WTC11 (cell line): ENCODE measurements around the gene PTPRU.

Source experiments
- CREB1 ChIP-seq: sonication (generic); formaldehyde crosslinking; IDR thresholded peaks from 2 replicates; pipeline ENCODE4 v1.8.0; 2023; ENCODE audit warnings: mild to moderate bottlenecking, missing genetic modification reagents
- ESRRA ChIP-seq: sonication (generic); formaldehyde crosslinking; IDR thresholded peaks from 2 replicates; pipeline ENCODE4 v1.8.1; 2022; ENCODE audit warnings: mild to moderate bottlenecking, missing genetic modification reagents, borderline replicate concordance
- ETV6 ChIP-seq: sonication (generic); formaldehyde crosslinking; IDR thresholded peaks from 2 replicates; pipeline ENCODE4 v1.8.1; 2022; ENCODE audit warnings: mild to moderate bottlenecking, missing genetic modification reagents
- FOXJ3 ChIP-seq: sonication (generic); formaldehyde crosslinking; IDR thresholded peaks from 2 replicates; pipeline ENCODE4 v1.9.0; 2021; ENCODE audit warnings: missing genetic modification reagents, mild to moderate bottlenecking, borderline replicate concordance
- GRHL2 ChIP-seq: fragments of 250-450 bp; sonication (Bioruptor Pico); IDR thresholded peaks from 2 replicates; pipeline ENCODE4 v1.8.0; 2022; ENCODE audit warnings: mild to moderate bottlenecking, moderate library complexity; ENCODE audit not compliant: insufficient replicate concordance, severe bottlenecking
- TP53 ChIP-seq: sonication (generic); formaldehyde crosslinking; IDR thresholded peaks from 2 replicates; pipeline ENCODE4 v1.8.1; 2023; ENCODE audit warnings: mild to moderate bottlenecking, missing genetic modification reagents
- ZNF138 ChIP-seq: sonication (generic); formaldehyde crosslinking; conservative IDR thresholded peaks from 2 replicates; pipeline ENCODE4 v1.8.1; 2022; ENCODE audit warnings: mild to moderate bottlenecking, moderate library complexity, missing genetic modification reagents
- TF ChIP-seq, protein P1 (sequence below): sonication (generic); formaldehyde crosslinking; IDR thresholded peaks from 2 replicates; pipeline ENCODE4 v1.8.0; 2022; ENCODE audit warnings: mild to moderate bottlenecking, missing genetic modification reagents
- TF ChIP-seq, protein P2 (sequence below): sonication (generic); formaldehyde crosslinking; IDR thresholded peaks from 2 replicates; pipeline ENCODE4 v1.8.1; 2023; ENCODE audit warnings: mild to moderate bottlenecking, missing genetic modification reagents
- TF ChIP-seq, protein P3 (sequence below): fragments of 200-600 bp; IDR thresholded peaks from 2 replicates; pipeline ENCODE4 v1.8.0; 2022; ENCODE audit warnings: antibody characterized with exemption
- TF ChIP-seq, protein P4 (sequence below): sonication (generic); formaldehyde crosslinking; IDR thresholded peaks from 2 replicates; pipeline ENCODE4 v1.8.1; 2022; ENCODE audit warnings: mild to moderate bottlenecking, moderate library complexity, missing genetic modification reagents
- TF ChIP-seq, protein P5 (sequence below): sonication (generic); formaldehyde crosslinking; IDR thresholded peaks from 2 replicates; pipeline ENCODE4 v1.8.1; 2023; ENCODE audit warnings: mild to moderate bottlenecking, missing genetic modification reagents, moderate library complexity
- TF ChIP-seq, protein P6 (sequence below): sonication (generic); formaldehyde crosslinking; IDR thresholded peaks from 2 replicates; pipeline ENCODE4 v1.8.1; 2023; ENCODE audit warnings: mild to moderate bottlenecking, moderate library complexity, missing genetic modification reagents

DNA sequence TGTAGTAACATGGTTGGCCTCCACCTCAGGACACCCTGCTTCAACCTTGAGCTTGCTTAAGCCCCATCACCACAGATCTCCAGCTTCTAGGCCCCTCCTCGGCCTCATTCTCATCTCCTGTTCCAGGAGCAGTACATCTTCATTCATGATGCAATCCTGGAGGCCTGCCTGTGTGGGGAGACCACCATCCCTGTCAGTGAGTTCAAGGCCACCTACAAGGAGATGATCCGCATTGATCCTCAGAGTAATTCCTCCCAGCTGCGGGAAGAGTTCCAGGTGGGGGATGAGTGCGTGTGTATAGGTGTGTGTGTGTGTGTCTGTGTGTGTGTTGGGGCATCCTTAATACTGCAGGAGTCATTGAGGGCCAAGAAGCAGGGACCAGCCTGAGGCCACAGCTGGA is 79.6 kb downstream of the PTPRU start:
- TF ChIP-seq, protein P1, sequence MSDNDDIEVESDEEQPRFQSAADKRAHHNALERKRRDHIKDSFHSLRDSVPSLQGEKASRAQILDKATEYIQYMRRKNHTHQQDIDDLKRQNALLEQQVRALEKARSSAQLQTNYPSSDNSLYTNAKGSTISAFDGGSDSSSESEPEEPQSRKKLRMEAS (CRISPR knock-in tag): no peak
- TF ChIP-seq GRHL2 (CRISPR knock-in tag) (no peak), ETV6 (no peak), TP53 (CRISPR knock-in tag) (no peak), CREB1 (CRISPR knock-in tag) (no peak), ZNF138 (CRISPR knock-in tag) (no peak), FOXJ3 (CRISPR knock-in tag) (no peak), ESRRA (CRISPR knock-in tag) (no peak)
- TF ChIP-seq, protein P2, sequence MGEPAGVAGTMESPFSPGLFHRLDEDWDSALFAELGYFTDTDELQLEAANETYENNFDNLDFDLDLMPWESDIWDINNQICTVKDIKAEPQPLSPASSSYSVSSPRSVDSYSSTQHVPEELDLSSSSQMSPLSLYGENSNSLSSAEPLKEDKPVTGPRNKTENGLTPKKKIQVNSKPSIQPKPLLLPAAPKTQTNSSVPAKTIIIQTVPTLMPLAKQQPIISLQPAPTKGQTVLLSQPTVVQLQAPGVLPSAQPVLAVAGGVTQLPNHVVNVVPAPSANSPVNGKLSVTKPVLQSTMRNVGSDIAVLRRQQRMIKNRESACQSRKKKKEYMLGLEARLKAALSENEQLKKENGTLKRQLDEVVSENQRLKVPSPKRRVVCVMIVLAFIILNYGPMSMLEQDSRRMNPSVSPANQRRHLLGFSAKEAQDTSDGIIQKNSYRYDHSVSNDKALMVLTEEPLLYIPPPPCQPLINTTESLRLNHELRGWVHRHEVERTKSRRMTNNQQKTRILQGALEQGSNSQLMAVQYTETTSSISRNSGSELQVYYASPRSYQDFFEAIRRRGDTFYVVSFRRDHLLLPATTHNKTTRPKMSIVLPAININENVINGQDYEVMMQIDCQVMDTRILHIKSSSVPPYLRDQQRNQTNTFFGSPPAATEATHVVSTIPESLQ: no peak
- TF ChIP-seq, protein P3, sequence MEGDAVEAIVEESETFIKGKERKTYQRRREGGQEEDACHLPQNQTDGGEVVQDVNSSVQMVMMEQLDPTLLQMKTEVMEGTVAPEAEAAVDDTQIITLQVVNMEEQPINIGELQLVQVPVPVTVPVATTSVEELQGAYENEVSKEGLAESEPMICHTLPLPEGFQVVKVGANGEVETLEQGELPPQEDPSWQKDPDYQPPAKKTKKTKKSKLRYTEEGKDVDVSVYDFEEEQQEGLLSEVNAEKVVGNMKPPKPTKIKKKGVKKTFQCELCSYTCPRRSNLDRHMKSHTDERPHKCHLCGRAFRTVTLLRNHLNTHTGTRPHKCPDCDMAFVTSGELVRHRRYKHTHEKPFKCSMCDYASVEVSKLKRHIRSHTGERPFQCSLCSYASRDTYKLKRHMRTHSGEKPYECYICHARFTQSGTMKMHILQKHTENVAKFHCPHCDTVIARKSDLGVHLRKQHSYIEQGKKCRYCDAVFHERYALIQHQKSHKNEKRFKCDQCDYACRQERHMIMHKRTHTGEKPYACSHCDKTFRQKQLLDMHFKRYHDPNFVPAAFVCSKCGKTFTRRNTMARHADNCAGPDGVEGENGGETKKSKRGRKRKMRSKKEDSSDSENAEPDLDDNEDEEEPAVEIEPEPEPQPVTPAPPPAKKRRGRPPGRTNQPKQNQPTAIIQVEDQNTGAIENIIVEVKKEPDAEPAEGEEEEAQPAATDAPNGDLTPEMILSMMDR: no peak
- TF ChIP-seq, protein P4, sequence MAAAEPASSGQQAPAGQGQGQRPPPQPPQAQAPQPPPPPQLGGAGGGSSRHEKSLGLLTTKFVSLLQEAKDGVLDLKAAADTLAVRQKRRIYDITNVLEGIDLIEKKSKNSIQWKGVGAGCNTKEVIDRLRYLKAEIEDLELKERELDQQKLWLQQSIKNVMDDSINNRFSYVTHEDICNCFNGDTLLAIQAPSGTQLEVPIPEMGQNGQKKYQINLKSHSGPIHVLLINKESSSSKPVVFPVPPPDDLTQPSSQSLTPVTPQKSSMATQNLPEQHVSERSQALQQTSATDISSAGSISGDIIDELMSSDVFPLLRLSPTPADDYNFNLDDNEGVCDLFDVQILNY (CRISPR knock-in tag): no peak
- TF ChIP-seq, protein P5, sequence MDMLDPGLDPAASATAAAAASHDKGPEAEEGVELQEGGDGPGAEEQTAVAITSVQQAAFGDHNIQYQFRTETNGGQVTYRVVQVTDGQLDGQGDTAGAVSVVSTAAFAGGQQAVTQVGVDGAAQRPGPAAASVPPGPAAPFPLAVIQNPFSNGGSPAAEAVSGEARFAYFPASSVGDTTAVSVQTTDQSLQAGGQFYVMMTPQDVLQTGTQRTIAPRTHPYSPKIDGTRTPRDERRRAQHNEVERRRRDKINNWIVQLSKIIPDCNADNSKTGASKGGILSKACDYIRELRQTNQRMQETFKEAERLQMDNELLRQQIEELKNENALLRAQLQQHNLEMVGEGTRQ (CRISPR knock-in tag): no peak
- TF ChIP-seq, protein P6, sequence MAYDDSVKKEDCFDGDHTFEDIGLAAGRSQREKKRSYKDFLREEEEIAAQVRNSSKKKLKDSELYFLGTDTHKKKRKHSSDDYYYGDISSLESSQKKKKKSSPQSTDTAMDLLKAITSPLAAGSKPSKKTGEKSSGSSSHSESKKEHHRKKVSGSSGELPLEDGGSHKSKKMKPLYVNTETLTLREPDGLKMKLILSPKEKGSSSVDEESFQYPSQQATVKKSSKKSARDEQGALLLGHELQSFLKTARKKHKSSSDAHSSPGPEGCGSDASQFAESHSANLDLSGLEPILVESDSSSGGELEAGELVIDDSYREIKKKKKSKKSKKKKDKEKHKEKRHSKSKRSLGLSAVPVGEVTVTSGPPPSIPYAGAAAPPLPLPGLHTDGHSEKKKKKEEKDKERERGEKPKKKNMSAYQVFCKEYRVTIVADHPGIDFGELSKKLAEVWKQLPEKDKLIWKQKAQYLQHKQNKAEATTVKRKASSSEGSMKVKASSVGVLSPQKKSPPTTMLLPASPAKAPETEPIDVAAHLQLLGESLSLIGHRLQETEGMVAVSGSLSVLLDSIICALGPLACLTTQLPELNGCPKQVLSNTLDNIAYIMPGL (CRISPR knock-in tag): no peak
